Activated B cell treated with CpG ODN at 0.5 μM for 24 hours (primary cell): ENCODE results near the gene SEPTIN12. TPM values are rescaled to one million over a fixed set of nuclear protein-coding genes. Genes with fewer than 3 reads are reported as not detected.

Experiments used
- ATAC-seq: fragments of 200-7000 bp; cut with Tn5 transposase; one replicate; pipeline ENCODE4 v1.10.0; 2021; ENCODE audit warnings: low read depth, mild to moderate bottlenecking, moderate library complexity
- CTCF ChIA-PET: fragments of 350-600 bp; sonication (Branson Sonifier 250); formaldehyde crosslinking; loops from one replicate; lab custom pipeline; 2021; ENCODE audit warnings: antibody characterized with exemption; lab: Charles Lee
- POLR2A ChIA-PET: fragments of 350-600 bp; sonication (Branson Sonifier 250); formaldehyde crosslinking; loops from one replicate; lab custom pipeline; 2021; ENCODE audit warnings: antibody characterized with exemption; lab: Charles Lee
- DNase-seq: peaks from one replicate; pipeline ENCODE4 v3.0.0; 2022
- H3K27ac Mint-ChIP-seq: one replicate; pipeline ENCODE4 v1.8.0; 2020; ENCODE audit warnings: mixed read lengths
- H3K27me3 Mint-ChIP-seq: one replicate; pipeline ENCODE4 v1.8.0; 2021; ENCODE audit warnings: mixed read lengths
- H3K36me3 Mint-ChIP-seq: one replicate; pipeline ENCODE4 v1.8.0; 2021; ENCODE audit warnings: low read depth, mixed read lengths
- H3K4me1 Mint-ChIP-seq: one replicate; pipeline ENCODE4 v1.8.0; 2021; ENCODE audit warnings: mixed read lengths
- H3K4me3 Mint-ChIP-seq: one replicate; pipeline ENCODE4 v1.8.0; 2020; ENCODE audit warnings: mild to moderate bottlenecking, mixed read lengths
- H3K9me3 Mint-ChIP-seq: one replicate; pipeline ENCODE4 v1.8.0; 2020; ENCODE audit warnings: mixed read lengths
- intact Hi-C: fragments of 100-400 bp; cut with micrococcal nuclease; formaldehyde crosslinking; loops from one replicate; pipeline ENCODE4 v1.15.1; 2024
- total RNA-seq: library from RNA; stranded (reverse); gene quantifications from 2 replicates; pipeline ENCODE4 v1.2.3, GENCODE V29; 2022
- TF ChIP-seq, protein P1 (sequence below): fragments of 200-600 bp; IDR thresholded peaks from one replicate; pipeline ENCODE4 v1.8.0; 2022; ENCODE audit warnings: antibody characterized with exemption, mild to moderate bottlenecking

SEPTIN12 gene
- total RNA-seq = not detected in 2 replicates

- POLR2A ChIA-PET = interaction anchor here (0.6 kb wide), 1 partner anchor 1184 kb away, joined by 5 read pairs; no protein-coding TSS in a partner anchor
- DNase-seq (no peak), ATAC-seq (no peak)
- no peak within 1 kb of the TSS for H3K4me3 Mint-ChIP-seq
- intact Hi-C loops = no loop called here
- CTCF ChIA-PET = no interaction called here
- no peaks in the 10 kb centered on the region for H3K36me3 Mint-ChIP-seq
- no peaks in the 10 kb centered on the region for H3K9me3 Mint-ChIP-seq
- TF ChIP-seq, protein P1, sequence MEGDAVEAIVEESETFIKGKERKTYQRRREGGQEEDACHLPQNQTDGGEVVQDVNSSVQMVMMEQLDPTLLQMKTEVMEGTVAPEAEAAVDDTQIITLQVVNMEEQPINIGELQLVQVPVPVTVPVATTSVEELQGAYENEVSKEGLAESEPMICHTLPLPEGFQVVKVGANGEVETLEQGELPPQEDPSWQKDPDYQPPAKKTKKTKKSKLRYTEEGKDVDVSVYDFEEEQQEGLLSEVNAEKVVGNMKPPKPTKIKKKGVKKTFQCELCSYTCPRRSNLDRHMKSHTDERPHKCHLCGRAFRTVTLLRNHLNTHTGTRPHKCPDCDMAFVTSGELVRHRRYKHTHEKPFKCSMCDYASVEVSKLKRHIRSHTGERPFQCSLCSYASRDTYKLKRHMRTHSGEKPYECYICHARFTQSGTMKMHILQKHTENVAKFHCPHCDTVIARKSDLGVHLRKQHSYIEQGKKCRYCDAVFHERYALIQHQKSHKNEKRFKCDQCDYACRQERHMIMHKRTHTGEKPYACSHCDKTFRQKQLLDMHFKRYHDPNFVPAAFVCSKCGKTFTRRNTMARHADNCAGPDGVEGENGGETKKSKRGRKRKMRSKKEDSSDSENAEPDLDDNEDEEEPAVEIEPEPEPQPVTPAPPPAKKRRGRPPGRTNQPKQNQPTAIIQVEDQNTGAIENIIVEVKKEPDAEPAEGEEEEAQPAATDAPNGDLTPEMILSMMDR = no peak
- no peaks in the 10 kb centered on the region for H3K4me1 Mint-ChIP-seq
- no peak within 1 kb of the TSS for H3K27ac Mint-ChIP-seq
- H3K27me3 Mint-ChIP-seq = peaks cover 3% of the 10 kb centered on the region
Measured at GRCh38 chr16:4787627-4788482, at the start of gene SEPTIN12. Gene SEPTIN12 (minus strand): TSS chr16:4788345. CDS start chr16:4787645, 700 bp downstream.

DNA sequence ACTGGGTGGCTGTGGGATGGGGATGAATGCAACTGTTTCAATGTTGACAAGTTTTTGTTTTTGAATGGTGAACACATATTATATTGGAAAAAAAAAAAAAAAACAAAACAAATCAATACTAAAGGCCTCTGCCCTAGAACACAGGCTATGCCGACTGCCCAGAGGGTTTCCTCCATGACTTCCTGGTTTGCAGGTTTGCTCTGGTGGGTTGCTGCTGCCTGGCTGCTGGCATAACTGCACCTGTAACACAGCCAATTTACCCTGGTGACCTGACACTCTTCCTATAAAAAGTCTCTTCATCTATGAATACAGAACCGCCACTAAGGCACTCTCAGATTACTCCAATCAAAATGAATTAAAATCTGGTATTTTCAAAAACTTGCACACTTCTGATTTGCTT, 48.6 kb upstream of the SEPTIN12 start:
- Mint-ChIP-seq H3K4me1 (peaks cover 18% of the 10 kb centered on the region), H3K9me3 (no peaks in the 10 kb centered on the region), H3K27me3 (no peaks in the 10 kb centered on the region), H3K36me3 (peaks cover 81% of the 10 kb centered on the region), H3K4me3 (no peak overlapping the region), H3K27ac (no peak overlapping the region)
- CTCF ChIA-PET = no interaction called here
- intact Hi-C loops = no loop called here
- TF ChIP-seq, protein P1 = no peak
- no peak for ATAC-seq
- POLR2A ChIA-PET = no interaction called here
- DNase-seq = no peak

GRCh38 chr16:4833584-4833983, 45.4 kb upstream of the SEPTIN12 start:
- CTCF ChIA-PET = no interaction called here
- Mint-ChIP-seq H3K4me1 (peaks cover 18% of the 10 kb centered on the region), H3K27ac (no peak overlapping the region), H3K27me3 (no peaks in the 10 kb centered on the region), H3K9me3 (no peaks in the 10 kb centered on the region), H3K4me3 (no peak overlapping the region), H3K36me3 (peaks cover 77% of the 10 kb centered on the region)
- no peak for DNase-seq
- ATAC-seq = peak; percentile 25
- intact Hi-C loops = no loop called here
- POLR2A ChIA-PET = interaction anchor here (0.9 to 2.1 kb wide), 2 partner anchors 12 to 14 kb away, joined by 4 to 14 read pairs; partner anchors contain the start of genes GLYR1 and UBN1
- TF ChIP-seq, protein P1 = no peak

- no peak overlapping the region for H3K27ac Mint-ChIP-seq
- intact Hi-C loops = no loop called here
- TF ChIP-seq, protein P1 = no peak
Measured at GRCh38 chr16:4832698-4833343, 44.7 kb upstream of the SEPTIN12 start.

DNA sequence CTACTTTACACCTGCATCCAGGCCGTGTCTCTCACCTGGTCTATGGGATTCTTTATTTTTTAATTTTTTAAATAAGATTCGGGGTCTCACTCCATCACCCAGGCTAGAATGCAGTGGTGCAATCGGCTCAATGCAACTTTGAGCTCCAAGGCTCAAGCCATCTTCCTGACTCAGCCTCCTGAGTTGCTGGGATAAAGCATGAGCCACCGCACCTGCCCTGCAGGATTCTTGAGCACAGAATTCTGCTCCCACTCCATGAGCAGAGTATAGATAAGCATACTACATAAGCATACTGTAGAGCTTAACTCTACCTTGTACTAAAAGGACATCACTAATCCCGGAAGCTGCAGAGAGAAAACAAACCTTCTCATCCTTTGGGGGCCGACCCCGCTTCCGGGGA, 43.5 kb upstream of the SEPTIN12 start:
- H3K4me1 Mint-ChIP-seq = peaks cover 18% of the 10 kb centered on the region
- intact Hi-C loops = no loop called here
- ChIA-PET POLR2A (no interaction called here), CTCF (no interaction called here)
- H3K27me3 Mint-ChIP-seq = no peaks in the 10 kb centered on the region
- ATAC-seq (no peak), DNase-seq (no peak)
- H3K27ac Mint-ChIP-seq = no peak overlapping the region
- TF ChIP-seq, protein P1 = no peak
- H3K9me3 Mint-ChIP-seq = no peaks in the 10 kb centered on the region
- H3K36me3 Mint-ChIP-seq = peaks cover 78% of the 10 kb centered on the region
- no peak overlapping the region for H3K4me3 Mint-ChIP-seq

More at GRCh38 chr16:4832698-4833343, 44.7 kb upstream of the SEPTIN12 start:
- ATAC-seq = no peak
- CTCF ChIA-PET = no interaction called here
- DNase-seq = no peak
- Mint-ChIP-seq H3K9me3 (no peaks in the 10 kb centered on the region), H3K4me1 (peaks cover 18% of the 10 kb centered on the region), H3K27me3 (no peaks in the 10 kb centered on the region), H3K36me3 (peaks cover 76% of the 10 kb centered on the region), H3K4me3 (no peak overlapping the region)
- POLR2A ChIA-PET = interaction anchor here (0.9 to 2.1 kb wide), 2 partner anchors 11 to 14 kb away, joined by 4 to 14 read pairs; partner anchors contain the start of genes GLYR1 and UBN1
